Endometrial microvascular endothelial cells (primary cell): ENCODE results near the gene CSRNP2. TPM values are rescaled to one million over a fixed set of nuclear protein-coding genes. Genes with fewer than 3 reads are reported as not detected.

Source experiments
- total RNA-seq: library from RNA; depleted of rRNA; stranded (reverse); fragments of >200 nt; gene quantifications from one replicate; pipeline ENCODE4 v1.2.3, GENCODE V29; 2015; ENCODE audit errors: inconsistent ontology term

CSRNP2 gene
- total RNA-seq, 1 donor from 2014 or later = 30.7 TPM

Other genes with a start within 250 kb of the CSRNP2 start
- gene TMPRSS12, start 240.7 kb downstream of the CSRNP2 start, total RNA-seq = not detected
- gene HIGD1C, start 131.1 kb downstream of the CSRNP2 start, total RNA-seq = not detected
- 22.5 TPM for gene SLC11A2, start 57.2 kb downstream of the CSRNP2 start, total RNA-seq
- 30.9 TPM for gene LETMD1, start 35.3 kb downstream of the CSRNP2 start, total RNA-seq
- gene TFCP2, start 89.5 kb upstream of the CSRNP2 start, total RNA-seq = 12.3 TPM
- gene POU6F1, start 134.5 kb upstream of the CSRNP2 start, total RNA-seq = 2.0 TPM
- 252 TPM for gene DAZAP2, start 155.2 kb upstream of the CSRNP2 start, total RNA-seq
- gene SMAGP, start 186.8 kb upstream of the CSRNP2 start, total RNA-seq = 52.5 TPM
- not detected for gene BIN2, start 240.6 kb upstream of the CSRNP2 start, total RNA-seq